GM19463 (cell line): ENCODE results near the gene ZSWIM8.

Source experiments
- ATAC-seq: cut with Tn5 transposase; IDR thresholded peaks from one replicate; pipeline ENCODE4 v1.9.1; 2021; ENCODE audit warnings: mild to moderate bottlenecking, moderate library complexity; ENCODE audit not compliant: unreplicated experiment

ZSWIM8 gene

GRCh38 chr10:73796766-73797165 lies 11.4 kb downstream of the ZSWIM8 start:
- ATAC-seq = no peak

DNA sequence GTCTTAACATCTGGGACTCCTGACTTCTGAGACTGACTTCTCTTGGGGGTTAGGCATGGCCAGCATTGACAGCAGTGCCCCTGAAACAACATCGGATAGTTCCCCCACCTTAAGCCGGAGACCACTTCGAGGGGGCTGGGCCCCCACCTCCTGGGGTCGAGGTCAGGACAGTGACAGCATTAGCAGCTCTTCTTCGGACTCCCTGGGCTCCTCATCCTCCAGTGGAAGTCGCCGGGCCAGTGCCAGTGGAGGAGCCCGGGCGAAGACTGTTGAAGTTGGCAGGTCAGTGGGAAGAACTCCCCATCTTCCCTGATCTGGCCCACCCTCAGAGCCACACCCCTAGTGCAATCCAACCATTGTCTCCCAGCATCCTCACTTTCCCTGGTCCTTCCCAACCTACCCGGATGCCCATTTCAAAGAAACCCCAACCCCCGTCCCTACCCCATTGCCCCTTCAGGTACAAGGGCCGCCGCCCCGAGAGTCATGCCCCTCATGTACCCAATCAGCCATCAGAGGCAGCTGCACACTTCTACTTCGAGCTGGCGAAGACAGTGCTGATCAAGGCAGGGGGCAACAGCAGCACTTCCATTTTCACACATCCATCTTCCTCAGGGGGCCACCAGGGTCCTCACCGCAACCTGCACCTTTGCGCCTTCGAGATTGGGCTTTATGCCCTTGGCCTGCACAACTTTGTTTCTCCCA lies 12.1 kb downstream of the ZSWIM8 start:
- ATAC-seq = no peak

DNA sequence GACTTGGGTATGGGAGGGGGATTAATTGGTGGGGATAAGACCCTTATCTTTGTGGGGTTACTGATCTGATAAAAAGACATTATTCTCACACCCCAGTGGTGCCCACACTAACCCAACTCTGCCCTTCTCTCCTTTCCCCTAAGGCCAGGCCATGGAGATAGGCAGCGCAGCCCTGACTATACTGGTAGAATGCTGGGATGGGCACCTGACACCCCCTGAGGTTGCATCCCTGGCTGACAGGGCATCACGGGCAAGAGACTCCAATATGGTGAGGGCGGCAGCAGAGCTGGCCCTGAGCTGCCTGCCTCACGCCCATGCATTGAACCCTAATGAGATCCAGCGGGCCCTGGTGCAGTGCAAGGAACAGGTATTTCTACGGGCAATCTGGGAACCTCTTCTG lies 12.7 kb downstream of the ZSWIM8 start:
- no peak for ATAC-seq

DNA sequence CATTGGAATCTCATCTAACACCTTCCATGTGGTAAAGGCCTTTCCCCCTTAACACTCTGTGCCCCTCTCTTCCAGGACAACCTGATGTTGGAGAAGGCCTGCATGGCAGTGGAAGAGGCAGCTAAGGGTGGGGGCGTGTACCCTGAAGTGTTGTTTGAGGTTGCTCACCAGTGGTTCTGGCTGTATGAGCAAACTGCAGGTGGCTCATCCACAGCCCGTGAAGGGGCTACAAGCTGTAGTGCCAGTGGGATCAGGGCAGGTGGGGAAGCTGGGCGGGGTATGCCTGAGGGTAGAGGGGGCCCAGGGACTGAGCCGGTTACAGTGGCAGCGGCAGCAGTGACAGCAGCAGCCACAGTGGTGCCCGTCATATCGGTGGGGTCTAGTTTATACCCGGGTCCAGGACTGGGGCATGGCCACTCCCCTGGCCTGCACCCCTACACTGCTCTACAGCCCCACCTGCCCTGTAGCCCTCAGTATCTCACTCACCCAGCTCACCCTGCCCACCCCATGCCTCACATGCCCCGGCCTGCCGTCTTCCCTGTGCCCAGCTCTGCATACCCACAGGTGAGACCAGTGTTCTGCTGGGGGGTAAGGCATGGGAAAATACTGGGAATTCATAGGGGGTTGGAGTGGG lies 13.6 kb downstream of the ZSWIM8 start:
- ATAC-seq = no peak

DNA sequence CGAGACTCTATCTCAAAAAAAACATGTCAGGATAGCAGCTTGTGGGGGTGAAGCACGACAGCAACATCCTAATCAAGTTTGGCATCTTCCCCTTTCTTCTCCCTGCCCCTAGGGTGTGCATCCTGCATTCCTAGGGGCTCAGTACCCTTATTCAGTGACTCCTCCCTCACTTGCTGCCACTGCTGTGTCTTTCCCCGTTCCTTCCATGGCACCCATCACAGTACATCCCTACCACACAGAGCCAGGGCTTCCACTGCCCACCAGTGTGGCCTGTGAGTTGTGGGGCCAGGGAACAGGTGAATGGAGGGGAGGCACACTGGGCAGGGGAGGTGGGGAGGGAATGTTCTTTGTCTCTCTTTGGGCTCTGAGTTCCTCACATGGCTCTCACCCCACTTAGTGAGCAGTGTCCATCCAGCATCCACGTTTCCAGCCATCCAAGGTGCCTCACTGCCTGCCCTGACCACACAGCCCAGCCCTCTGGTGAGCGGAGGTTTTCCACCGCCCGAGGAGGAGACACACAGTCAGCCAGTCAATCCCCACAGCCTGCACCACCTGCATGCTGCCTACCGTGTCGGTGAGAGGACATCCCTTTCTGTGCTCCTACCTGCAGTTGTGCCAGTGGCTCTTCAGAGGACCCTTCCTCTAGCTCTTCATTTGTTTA lies 14.6 kb downstream of the ZSWIM8 start:
- ATAC-seq = no peak

DNA sequence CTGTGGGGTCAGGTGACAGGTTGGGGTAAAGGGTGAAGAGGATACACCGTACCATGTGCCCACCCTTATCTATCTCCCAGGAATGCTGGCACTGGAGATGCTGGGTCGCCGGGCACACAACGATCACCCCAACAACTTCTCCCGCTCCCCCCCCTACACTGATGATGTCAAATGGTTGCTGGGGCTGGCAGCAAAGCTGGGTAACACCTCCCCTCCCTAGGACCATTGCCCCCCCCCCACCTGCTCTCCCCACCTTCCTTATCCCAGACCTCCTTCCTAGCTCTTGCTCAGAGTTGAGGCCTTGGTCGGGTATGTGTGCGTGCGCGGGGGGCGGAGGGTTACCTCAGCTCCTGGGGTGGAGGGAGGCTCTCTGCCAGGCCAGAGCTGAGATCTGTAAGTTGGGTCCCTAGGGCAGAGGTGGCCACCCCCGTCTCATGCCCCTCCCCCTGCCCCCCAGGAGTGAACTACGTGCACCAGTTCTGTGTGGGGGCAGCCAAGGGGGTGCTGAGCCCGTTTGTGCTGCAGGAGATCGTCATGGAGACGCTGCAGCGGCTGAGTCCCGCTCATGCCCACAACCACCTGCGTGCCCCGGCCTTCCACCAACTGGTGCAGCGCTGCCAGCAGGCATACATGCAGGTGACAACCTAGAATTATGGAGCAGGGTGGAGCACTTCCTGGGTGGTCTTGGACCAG lies 15.3 kb downstream of the ZSWIM8 start:
- no peak for ATAC-seq

- no peak for ATAC-seq
These were observed 15.8 kb downstream of the ZSWIM8 start for GRCh38 chr10:73801253-73801590.

- ATAC-seq = no peak
These were observed 17.0 kb downstream of the ZSWIM8 start for GRCh38 chr10:73802276-73802991.

- peak; percentile 94 for ATAC-seq
These were observed 18.4 kb downstream of the ZSWIM8 start for GRCh38 chr10:73803680-73804286.

- no peak for ATAC-seq
These were observed 21.0 kb downstream of the ZSWIM8 start for GRCh38 chr10:73806176-73806950.

DNA sequence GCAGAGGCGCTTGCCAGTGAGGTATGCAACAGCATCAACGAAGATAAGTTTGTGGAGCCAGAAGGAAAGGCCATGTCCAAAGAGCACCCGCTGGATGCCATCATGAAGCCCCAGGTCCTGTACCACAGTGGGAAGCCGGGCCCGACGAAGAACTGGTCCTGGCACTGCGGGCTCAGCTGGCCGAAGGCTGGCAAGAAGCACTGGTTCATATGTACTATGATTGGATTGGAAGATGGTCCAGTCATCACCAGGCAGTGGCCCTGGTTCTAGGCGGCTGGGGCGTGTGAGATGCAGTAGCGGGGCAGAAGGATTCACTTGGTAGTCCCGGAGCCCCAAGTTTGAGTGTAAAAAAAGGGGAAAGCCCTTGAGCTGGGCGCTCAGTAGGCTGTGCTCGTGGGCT lies 22.1 kb downstream of the ZSWIM8 start:
- ATAC-seq = no peak

DNA sequence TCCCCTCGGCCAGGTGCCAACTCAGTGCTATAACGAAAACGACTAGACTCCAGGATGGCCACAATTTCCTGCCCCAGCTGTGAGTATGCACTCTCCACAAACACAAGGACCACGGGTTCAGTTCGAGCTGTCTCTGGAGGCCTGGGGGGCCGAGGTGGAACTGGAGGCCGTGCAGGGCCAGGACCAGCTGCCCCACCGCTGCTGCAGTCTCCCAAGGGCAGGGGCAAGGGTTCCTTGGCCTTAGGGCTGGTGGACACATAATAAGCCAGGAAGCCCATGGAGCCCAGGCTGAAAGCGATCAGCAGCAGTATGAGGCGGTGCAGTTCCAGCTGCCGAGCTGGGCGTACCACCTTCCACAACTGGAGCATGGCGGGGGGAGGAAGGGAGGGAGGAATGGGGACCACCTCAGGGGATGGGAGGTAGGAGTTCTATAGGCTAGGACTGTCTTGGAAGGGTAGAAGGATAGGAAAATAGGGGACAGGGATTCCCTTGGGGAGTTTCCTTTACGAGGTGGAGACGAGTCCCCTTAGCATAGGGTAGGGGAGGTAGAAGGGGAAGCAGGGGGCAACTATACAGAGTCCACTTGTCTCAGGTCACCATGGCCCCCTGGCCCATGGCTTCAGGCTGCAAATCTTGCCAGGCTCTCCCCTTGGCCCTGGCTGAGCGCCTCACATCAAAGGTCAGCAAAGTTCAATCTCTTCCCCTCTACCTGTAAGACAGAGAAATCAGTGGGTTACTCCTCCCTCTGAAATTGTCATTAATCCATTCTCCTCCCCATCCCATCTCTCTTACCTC lies 22.8 kb downstream of the ZSWIM8 start:
- no peak for ATAC-seq

DNA sequence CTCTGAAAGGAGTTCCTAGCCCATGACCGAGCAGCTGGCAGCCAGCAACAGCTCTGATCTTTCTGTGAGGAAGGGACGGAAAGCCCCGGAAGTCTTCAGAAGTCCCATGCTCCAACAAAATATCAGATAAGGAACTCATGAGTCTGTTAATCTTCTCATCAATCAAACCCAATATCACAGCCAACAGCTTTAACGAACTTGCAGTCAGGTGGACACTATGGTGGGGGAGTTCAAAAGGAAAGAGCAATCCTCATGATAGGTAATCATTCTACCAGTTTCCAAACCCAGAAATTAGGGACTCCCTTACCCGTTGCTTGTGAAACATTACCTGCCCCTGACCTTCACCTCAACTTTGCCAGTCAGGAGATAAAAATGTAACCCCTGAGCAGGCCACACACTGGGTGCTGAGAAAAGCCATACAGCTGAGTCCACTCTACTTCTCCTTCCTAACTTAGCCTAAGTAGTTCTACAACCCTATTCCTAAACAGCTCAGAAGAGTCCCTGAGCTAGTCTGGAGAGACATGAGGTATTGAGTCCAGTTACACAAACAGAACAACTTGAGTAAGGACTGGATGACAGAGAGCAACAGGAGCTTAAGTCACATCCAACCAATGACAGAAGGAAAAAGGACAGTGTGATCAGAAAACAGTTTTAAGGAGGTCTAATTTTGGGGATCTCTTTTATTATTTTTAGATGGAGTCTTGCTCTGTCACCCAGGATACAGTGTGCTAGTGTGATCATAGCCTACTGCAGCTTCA lies 23.8 kb downstream of the ZSWIM8 start:
- ATAC-seq = no peak

GRCh38 chr10:73810358-73810734 lies 24.9 kb downstream of the ZSWIM8 start:
- ATAC-seq = no peak

GRCh38 chr10:73810735-73811465 lies 25.5 kb downstream of the ZSWIM8 start:
- ATAC-seq = peak; percentile 24

- no peak for ATAC-seq
These were observed 27.3 kb downstream of the ZSWIM8 start for GRCh38 chr10:73812657-73813056.

- ATAC-seq = no peak
These were observed 27.9 kb downstream of the ZSWIM8 start for GRCh38 chr10:73813333-73813732.
